Fibroblast of upper back skin (primary cell): ENCODE data around the gene MZT1.
"Not testable (repeated sequence)": the region's sequence is repeated elsewhere in the genome, so short reads cannot be mapped to it uniquely, and the experiment has no call there.

Experiments used
- DNase-seq: peaks from one replicate; pipeline ENCODE4 v3.0.0-alpha.2; 2013

MZT1 gene

GRCh38 chr13:72727417-72728289, at the start of gene MZT1, which contains the start of gene BORA:
MZT1 (minus strand) TSS chr13:72727629; CDS start chr13:72727602, 27 bp downstream.
BORA (plus strand) TSS chr13:72727923; CDS start chr13:72728941, 1,018 bp downstream.
- peak; percentile 98 for DNase-seq

- DNase-seq, result no peak
These were observed 46.6 kb upstream of the MZT1 start for GRCh38 chr13:72774019-72774418.

GRCh38 chr13:72763411-72763810, 36.0 kb upstream of the MZT1 start:
- no peak for DNase-seq

GRCh38 chr13:72760189-72760588, 32.8 kb upstream of the MZT1 start:
- DNase-seq, result no peak

GRCh38 chr13:72757792-72758535, 30.5 kb upstream of the MZT1 start:
- no peak for DNase-seq

- DNase-seq, result no peak
These were observed 26.7 kb upstream of the MZT1 start for GRCh38 chr13:72754111-72754510.

- no peak for DNase-seq
These were observed 23.8 kb upstream of the MZT1 start for GRCh38 chr13:72751220-72751619.

- no peak for DNase-seq
These were observed 17.8 kb upstream of the MZT1 start for GRCh38 chr13:72745260-72745659.

- DNase-seq, result no peak
These were observed 12.6 kb upstream of the MZT1 start for GRCh38 chr13:72740015-72740414.

- no peak for DNase-seq
These were observed 9.6 kb upstream of the MZT1 start for GRCh38 chr13:72737033-72737432.

- DNase-seq, result no peak
These were observed 819 bp upstream of the MZT1 start for GRCh38 chr13:72728290-72728605.

GRCh38 chr13:72726726-72727416, 558 bp downstream of the MZT1 start:
- DNase-seq, result peak; percentile 8

GRCh38 chr13:72726185-72726584, 1.2 kb downstream of the MZT1 start:
- not testable (repeated sequence) for DNase-seq

GRCh38 chr13:72716776-72717175, 10.7 kb downstream of the MZT1 start:
- DNase-seq, result no peak

GRCh38 chr13:72700509-72700908, 26.9 kb downstream of the MZT1 start:
- DNase-seq, result no peak

GRCh38 chr13:72698164-72698563, 29.3 kb downstream of the MZT1 start:
- DNase-seq, result no peak

GRCh38 chr13:72696579-72696978, 30.9 kb downstream of the MZT1 start:
- DNase-seq, result peak; percentile 16

GRCh38 chr13:72694314-72694713, 33.1 kb downstream of the MZT1 start:
- DNase-seq, result no peak

- DNase-seq, result no peak
These were observed 33.6 kb downstream of the MZT1 start for GRCh38 chr13:72693832-72694231.

- DNase-seq, result no peak
These were observed 34.4 kb downstream of the MZT1 start for GRCh38 chr13:72692884-72693514.

- peak; percentile 33 for DNase-seq
These were observed 38.2 kb downstream of the MZT1 start for GRCh38 chr13:72689181-72689696.

- DNase-seq, result no peak
These were observed 40.7 kb downstream of the MZT1 start for GRCh38 chr13:72686766-72687165.

GRCh38 chr13:72680353-72680752, 47.1 kb downstream of the MZT1 start:
- no peak for DNase-seq
